ENCODE data around the gene EDA. TPM values are rescaled to one million over a fixed set of nuclear protein-coding genes. Genes with fewer than 3 reads are reported as not detected.

EDA gene
- total and polyA plus RNA-seq, 2 of the 13 experiments (the other 11 are each of a cell fraction or from before 2014, with no cell fraction given) = 8.8 to 11.2 TPM

DNA sequence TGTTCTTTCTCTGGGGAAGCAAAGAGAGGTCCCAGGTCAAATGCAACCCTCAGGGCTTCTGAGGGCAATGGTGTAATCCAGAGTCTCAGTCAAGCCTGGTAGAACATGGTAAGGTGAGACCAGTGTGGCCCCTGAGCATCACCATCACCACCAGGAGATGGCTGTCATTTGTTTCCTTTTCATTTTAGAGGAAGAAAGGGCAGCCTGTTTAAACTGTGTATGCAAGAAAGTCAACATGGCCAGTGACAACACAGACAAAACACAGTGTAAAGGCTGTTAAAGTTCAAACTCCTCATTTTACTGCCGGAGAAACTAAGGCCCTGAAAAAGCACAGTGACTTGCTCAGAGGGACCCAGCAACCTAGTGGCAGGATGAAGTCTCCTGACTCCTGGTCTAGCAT lies 2.0 kb upstream of the EDA start (continued):
- TF ChIP-seq, protein P1, sequence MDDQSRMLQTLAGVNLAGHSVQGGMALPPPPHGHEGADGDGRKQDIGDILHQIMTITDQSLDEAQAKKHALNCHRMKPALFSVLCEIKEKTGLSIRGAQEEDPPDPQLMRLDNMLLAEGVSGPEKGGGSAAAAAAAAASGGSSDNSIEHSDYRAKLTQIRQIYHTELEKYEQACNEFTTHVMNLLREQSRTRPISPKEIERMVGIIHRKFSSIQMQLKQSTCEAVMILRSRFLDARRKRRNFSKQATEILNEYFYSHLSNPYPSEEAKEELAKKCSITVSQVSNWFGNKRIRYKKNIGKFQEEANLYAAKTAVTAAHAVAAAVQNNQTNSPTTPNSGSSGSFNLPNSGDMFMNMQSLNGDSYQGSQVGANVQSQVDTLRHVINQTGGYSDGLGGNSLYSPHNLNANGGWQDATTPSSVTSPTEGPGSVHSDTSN (CRISPR knock-in tag; IDR thresholded peaks at IDR 0.05; ENCODE audit: borderline replicate concordance) = no peak
- TF ChIP-seq POLR2G (IDR thresholded peaks at IDR 0.05; ENCODE audit: low read depth, low read length) (no peak), ZNF17 (CRISPR knock-in tag; IDR thresholded peaks at IDR 0.05) (no peak), FIP1L1 (IDR thresholded peaks at IDR 0.05; ENCODE audit: borderline replicate concordance, insufficient read depth, low read depth, low read length) (no peak), MEIS1 (CRISPR knock-in tag; IDR thresholded peaks at IDR 0.05; ENCODE audit: borderline replicate concordance) (no peak), TFDP2 (CRISPR knock-in tag; IDR thresholded peaks at IDR 0.05) (no peak), JUN (CRISPR knock-in tag; IDR thresholded peaks at IDR 0.05) (no peak), ZNF605 (CRISPR knock-in tag; IDR thresholded peaks at IDR 0.05) (no peak), TBX2 (CRISPR knock-in tag; IDR thresholded peaks at IDR 0.05; ENCODE audit: borderline replicate concordance) (no peak; the same call in 1 of the 2 replicates), TFDP1 (CRISPR knock-in tag; IDR thresholded peaks at IDR 0.05; ENCODE audit: borderline replicate concordance) (no peak), KLF11 (CRISPR knock-in tag; IDR thresholded peaks at IDR 0.05) (no peak), ZSCAN20 (CRISPR knock-in tag; IDR thresholded peaks at IDR 0.05; ENCODE audit: borderline replicate concordance) (no peak), ZMAT3 (CRISPR knock-in tag; conservative IDR thresholded peaks at IDR 0.05) (no peak), ZNF253 (CRISPR knock-in tag; IDR thresholded peaks at IDR 0.05; ENCODE audit: borderline replicate concordance) (no peak), ZBTB8A (CRISPR knock-in tag; IDR thresholded peaks at IDR 0.05; ENCODE audit: borderline replicate concordance, low read depth) (no peak), EP300 (IDR thresholded peaks at IDR 0.05; ENCODE audit: low read depth in 2 of 2, low read length in 2 of 2) (0 out of 4 replicates have a peak, but pooled peaks of 1 of the 2 experiments have one; percentile 7), EP300 (CRISPR knock-in tag; IDR thresholded peaks at IDR 0.05; ENCODE audit: borderline replicate concordance) (no peak), FOXP4 (CRISPR knock-in tag; IDR thresholded peaks at IDR 0.05) (peak; percentile 67), FOXA3 (CRISPR knock-in tag; IDR thresholded peaks at IDR 0.05) (peak; percentile 81), RARA (CRISPR knock-in tag; IDR thresholded peaks at IDR 0.05) (peak; percentile 57)
- TF ChIP-seq, protein P2, sequence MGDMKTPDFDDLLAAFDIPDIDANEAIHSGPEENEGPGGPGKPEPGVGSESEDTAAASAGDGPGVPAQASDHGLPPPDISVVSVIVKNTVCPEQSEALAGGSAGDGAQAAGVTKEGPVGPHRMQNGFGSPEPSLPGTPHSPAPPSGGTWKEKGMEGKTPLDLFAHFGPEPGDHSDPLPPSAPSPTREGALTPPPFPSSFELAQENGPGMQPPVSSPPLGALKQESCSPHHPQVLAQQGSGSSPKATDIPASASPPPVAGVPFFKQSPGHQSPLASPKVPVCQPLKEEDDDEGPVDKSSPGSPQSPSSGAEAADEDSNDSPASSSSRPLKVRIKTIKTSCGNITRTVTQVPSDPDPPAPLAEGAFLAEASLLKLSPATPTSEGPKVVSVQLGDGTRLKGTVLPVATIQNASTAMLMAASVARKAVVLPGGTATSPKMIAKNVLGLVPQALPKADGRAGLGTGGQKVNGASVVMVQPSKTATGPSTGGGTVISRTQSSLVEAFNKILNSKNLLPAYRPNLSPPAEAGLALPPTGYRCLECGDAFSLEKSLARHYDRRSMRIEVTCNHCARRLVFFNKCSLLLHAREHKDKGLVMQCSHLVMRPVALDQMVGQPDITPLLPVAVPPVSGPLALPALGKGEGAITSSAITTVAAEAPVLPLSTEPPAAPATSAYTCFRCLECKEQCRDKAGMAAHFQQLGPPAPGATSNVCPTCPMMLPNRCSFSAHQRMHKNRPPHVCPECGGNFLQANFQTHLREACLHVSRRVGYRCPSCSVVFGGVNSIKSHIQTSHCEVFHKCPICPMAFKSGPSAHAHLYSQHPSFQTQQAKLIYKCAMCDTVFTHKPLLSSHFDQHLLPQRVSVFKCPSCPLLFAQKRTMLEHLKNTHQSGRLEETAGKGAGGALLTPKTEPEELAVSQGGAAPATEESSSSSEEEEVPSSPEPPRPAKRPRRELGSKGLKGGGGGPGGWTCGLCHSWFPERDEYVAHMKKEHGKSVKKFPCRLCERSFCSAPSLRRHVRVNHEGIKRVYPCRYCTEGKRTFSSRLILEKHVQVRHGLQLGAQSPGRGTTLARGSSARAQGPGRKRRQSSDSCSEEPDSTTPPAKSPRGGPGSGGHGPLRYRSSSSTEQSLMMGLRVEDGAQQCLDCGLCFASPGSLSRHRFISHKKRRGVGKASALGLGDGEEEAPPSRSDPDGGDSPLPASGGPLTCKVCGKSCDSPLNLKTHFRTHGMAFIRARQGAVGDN (CRISPR knock-in tag; IDR thresholded peaks at IDR 0.05) = no peak
